Stimulated activated CD4-positive, alpha-beta T cell treated with anti-CD3 and anti-CD28 coated beads, Interleukin-1b, Interleukin-23, amount 100 ng/mL, for 24 hours (primary cell): ENCODE measurements around the gene CPXM1.
"Not testable (repeated sequence)": the region's sequence is repeated elsewhere in the genome, so short reads cannot be mapped to it uniquely, and the experiment has no call there.

Source experiments
- DNase-seq, 4 experiments: peaks; one replicate each; pipeline ENCODE4 v3.0.0-alpha.2; 2020; ENCODE audit warnings: low read depth in 4 of 4, low spot score in 1 of 4

Gene CPXM1

DNA sequence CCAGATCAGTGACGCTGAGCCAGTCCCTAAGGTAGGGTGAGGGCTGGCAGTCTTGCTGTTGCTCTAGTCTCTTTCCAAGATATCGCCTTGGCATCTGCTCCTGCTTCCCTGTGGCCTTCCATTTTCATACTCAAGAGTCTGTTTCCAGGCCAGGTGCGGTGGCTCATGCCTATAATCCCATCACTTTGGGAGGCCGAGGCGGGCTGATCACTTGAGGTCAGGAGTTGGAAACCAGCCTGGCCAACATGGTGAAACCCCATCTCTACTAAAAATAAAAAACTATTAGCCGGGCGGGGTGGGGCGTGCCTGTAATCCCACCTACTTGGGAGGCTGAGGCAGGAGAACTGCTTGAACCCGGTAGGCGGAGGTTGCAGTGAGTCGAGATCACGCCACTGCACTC is 30.3 kb downstream of the CPXM1 start:
- DNase-seq: not testable (repeated sequence)

DNA sequence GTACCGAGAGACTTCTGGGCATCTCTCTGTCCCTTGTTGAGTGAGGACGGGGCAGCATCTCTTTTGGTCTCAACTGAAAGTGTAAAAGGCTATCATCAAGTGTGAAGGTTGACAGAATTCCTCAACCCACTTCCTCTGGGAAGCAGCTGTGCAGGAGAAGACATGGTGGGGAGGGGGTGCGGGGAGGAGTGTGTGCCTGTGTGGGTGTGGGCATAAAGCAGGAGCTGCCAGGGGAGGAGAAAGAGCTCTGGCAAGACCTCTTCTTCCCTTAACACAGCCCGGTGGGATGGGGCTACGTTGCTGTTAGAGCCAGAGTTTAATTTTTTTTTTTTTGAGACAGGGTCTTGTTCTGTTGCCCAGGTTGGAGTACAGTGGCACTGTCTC is 31.8 kb downstream of the CPXM1 start:
- no peak for DNase-seq

DNA sequence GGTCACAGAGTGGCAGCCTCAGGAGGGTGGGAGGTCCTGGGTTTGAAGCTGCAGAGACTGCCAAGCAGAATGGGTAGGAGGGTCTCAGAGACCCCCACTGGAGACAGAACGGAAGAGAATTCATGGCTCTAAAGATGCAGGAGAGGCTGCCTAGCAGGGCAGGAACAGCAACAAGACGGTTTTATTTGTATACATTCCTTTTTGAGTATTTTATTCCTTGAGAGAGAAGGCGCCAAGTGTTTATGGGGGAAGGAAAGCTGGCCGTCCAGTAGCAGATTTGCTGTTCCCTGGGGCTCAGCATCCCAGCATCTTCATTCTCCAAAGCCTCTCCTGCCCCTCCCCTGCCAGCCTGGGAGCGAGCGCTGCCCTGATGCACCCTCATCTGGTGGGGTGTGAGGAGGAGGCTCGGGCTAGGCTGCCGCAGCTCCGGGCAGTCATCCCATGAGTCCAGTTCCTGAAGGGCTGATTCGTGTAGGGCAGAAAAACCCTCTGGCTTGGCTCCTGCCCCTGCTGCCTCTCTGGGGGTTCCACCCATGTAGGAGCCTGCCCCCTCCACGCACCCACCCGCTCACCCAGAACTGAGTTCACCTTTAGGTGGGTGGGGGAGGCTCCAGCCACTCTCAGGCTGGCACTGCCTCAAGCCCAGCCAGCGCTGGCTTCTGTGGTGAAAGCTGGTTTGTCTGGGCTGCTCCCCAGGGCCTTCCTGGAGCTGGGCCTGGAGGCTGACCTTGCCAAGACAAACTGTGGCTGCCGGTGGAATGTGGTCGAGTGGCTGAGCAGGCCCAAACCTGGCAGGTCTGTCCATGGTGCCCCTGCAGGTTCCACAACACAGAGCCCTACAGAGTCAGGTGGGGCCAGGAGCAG is 32.4 kb downstream of the CPXM1 start:
- DNase-seq: no peak

DNA sequence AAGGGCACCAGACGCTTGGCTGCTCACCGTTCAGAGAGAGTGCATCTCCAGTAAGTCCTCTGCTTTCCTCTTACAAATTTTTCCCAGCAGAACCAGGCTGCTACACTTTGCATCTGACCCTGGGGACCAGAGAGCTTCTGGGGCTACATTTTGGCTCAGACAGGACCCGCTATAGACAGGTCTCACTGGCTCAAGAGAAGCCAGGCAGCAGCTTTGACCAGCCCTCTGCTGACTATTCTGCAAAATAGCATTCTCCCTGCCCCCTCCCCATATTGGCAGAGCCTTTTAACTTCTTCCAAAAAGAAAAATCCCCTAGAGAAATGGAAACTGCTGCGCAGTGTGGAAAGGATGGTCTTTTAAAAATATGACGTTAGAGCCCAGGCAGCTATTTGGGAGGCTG is 37.2 kb downstream of the CPXM1 start:
- DNase-seq: no peak

DNA sequence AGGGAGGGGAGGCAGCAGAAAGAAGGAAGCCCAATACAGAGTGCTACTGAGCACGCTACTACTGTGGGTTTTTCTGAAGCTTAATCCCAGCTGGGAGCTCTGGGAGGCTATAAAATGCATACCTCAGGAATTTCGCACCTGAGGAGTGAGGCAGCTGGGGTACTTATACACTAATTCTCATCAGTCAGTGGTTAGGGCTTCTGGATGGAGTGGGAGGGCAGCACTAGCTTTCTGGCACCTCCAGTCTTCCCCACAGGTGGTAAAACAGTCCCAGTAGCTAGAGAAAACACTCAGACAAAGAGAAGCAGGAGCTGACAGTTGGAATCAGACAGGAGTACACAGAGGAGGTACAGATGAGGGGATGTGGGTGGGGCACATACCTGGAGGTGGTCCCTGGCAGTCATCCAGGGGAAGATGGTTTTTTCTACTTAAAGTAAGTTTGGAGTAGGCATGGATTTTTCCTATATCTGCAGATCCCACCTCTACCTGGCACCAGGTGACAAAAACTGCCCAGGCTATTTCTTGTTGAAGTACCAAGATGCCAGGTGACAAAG is 37.8 kb downstream of the CPXM1 start:
- DNase-seq: no peak

DNA sequence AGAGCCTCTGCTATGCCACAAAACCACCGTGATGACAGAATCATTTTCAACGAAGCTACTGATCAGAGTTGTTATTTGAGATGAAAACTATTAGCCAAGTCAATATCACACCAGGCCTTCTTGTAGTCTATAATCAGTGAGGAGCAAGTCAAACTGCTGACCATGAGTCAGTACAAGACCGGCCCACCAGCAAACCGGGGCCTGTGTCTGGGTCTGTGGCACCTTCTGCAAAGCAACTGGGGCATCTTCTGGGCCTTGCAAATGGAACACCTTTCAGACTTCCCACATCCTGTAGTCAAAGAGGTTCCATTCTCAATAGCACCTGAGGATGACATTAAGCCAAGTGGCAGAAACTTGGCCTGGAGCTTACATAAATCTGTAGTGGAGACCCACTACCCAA is 38.5 kb downstream of the CPXM1 start:
- DNase-seq: no peak

DNA sequence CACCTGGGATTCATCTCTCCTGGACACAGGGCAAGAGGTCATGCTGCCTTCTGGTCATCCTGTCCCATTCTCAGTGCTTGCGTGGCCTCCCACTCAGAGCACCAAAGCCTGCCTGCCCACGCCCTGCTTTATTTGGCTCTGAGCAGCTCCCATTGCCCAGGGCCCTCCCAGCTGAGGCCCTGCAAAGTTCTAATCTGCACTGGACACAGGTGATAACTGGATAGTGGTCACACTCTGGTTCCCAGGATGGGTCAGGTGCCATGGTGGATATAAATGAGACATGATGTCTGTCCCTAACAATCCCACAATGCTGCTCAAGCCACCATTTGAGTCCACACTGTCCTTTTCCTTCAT is 39.5 kb downstream of the CPXM1 start:
- no peak for DNase-seq

DNA sequence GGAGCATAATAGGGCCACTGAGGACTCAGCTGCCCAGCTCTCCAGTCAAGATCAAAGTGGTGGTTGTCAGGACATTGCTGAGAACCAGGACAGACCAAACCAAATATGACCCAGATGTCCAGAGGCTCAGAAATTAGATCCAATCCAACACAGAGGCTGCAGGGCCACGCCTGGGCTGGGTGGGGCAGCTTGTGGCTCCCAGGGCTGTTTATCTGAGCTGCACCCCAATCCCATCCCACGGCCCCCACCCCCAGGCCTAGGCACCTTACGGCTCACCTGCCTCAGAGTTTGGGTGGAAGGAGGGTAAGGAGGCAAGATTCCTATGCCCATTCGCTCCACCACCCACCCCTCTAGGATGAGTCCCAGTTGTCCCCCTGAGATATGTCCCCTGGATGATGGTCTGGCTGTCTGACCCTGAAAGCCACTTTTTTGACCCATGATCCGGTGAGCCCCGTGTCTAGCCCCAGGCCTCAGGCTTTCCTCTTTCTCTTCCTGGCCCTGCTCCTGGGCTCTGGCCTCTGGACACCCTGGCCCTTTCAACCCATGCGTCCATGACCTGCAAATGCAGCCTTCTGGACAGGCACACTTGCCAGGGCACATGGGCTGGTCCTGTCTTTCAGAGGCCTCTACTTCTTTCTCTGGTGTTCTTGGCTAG is 40.0 kb downstream of the CPXM1 start:
- no peak for DNase-seq

DNA sequence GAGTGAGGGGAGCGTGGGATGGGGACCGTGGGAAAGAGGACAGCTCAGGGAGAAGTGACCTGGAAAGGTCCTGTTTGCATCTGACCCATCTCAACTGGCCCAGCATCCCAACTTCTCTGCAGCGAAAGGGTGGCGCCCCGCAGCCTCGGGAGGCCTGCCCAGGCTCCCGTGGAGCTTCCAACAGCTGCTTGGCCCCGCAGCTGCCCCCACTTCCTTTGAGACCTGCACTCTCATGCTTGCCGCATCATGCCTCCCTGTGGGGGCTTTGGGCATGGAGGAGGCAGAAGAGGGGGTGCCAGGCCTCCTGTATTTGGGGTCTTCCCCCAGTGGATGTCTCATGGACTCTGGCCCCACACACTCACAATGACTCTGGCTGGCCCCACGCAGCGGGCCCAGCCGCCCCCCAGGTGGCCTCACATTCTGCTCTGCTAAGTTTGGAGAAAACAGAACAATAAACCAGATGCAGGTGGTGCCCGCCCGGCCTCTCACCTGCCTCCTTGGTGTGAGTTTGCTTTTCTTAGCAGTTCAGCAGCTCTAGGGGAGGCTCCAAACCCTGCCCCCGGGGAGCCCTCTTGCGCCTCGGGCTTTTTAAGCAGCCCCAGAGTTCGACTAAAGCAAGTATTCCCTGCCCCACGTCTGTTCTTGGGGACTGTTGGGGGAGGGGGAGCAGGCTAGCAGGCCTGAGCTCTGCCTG is 40.7 kb downstream of the CPXM1 start:
- no peak for DNase-seq

DNA sequence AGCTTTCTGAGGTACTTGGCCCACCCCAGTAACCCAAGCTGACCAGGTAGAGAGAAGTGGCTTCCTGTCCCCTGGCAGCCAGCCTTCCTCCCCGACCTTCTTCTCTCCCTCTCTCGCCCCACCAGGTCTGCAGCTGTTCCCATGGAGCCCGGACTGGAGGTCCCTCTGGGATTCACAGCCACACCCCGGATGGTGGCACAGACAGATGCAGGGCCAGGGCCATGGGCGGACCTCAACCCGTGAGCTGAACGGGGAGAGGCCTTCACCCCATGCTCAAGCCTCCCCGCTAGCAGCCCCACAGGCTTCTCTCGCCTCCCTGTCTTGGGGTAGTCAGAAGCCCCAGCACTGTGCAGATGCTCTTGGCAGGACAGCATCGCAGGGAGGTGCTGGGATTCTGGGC is 41.3 kb downstream of the CPXM1 start:
- DNase-seq: no peak

DNA sequence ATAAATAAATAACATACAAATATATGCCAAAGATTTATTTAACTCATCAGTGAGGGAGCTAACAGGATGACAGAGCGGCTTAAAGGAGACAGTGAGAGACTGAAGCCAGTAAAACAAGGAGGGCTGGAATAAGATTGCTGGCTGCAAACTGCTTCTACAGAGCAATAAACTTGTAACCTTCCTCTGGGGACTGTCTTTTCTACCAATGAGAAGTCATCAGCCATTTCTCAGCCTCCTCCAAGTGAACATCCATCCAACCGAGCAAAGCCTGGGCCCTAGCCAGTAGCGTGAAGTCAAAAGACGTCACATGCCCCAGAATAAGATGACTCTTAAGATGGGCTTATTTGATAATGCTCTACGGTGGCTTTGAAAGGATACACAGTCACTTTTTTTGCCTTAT is 42.5 kb downstream of the CPXM1 start:
- DNase-seq: no peak

DNA sequence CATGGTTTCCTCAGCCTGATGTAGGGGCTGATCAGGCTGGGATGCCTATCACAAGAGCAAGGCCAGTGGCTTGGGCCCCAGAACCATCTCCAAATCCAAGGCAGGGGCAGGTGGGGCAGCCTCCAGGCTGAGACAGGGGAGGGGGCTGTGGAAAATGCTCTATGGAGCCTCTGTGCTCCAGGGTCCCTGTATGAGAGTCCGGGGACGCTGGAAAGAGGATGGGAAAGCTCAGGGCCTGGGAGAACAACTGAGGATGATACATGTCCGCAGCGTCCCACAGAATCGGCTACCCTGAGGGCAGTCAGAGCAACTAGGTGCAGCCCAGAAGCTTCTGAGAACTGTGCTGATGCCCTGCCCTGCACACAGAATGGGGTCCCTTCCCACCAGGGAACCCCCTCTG is 43.4 kb downstream of the CPXM1 start:
- no peak for DNase-seq

DNA sequence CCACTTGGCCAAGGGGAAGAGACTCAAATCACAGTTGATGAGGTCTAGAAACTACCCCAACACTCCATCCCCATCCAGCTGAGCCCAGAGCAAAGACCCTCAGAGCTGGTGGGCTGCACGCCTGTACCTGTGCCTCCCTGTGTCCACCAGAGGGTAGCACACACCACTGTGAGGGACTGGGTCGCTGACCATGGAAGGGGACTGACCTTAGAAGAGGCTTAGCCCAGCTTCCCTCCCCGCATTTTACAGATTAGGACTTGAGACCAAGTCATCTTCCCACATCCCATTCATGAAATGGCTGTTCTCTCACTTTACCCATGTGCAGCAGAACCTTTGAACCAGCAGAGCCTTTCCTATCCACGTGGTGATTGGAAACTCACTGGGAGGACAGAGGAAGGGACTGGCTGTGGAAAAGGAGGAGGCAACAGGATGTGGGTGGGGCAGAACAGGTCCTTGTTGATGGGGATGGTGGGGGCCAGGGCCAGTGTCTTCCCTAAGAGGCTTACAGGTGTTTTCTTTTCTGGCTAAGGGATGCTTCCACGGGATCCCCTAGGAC is 44.3 kb downstream of the CPXM1 start:
- no peak for DNase-seq

DNA sequence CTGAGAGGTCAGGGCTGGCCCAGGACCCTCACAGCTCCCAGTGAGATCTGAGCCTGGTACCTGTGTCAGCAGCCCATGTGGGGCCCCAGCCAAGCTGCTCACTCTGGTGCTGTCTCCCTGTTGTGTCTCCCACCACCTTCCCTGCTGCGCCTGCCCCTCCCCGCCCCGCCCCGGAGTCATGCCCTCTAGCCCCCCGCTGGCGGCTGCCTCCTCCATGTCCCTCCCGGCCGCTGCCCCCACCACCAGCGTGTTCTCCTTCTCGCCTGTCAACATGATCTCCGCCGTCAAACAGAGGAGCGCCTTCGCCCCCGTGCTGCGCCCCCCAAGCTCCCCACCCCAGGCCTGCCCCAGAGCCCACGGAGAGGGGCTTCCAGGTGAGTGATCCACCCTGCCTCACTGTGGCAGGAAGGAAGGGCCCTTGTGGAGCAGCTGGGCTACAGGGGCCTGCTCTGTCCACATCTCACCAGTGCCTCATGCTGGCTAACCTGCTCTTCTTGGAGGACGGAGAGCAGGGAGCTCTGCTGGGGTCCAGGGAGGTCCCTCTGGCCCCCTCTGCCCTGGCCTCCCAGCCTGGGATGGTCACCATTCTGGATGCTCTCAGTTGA is 44.9 kb downstream of the CPXM1 start:
- no peak for DNase-seq

DNA sequence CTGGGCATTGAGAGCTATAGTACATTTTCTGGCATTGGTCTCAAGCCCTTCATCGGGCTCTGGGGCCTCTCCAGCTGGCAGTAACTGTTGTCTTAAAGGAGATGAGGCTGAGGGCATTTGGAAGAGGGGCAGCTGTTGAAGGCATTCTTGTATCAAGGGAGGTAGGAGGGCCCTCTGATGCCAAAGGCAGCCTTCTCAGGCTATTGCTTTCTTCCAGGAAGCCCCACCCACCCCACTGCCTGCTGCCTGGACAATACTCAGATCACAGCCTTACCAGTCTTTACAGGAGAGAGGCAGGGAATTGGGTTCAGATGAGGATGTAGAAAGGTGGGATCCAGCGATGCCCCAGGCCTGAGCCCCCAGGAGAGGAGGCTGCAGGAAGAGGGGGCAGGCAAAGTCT is 46.0 kb downstream of the CPXM1 start:
- no peak for DNase-seq

DNA sequence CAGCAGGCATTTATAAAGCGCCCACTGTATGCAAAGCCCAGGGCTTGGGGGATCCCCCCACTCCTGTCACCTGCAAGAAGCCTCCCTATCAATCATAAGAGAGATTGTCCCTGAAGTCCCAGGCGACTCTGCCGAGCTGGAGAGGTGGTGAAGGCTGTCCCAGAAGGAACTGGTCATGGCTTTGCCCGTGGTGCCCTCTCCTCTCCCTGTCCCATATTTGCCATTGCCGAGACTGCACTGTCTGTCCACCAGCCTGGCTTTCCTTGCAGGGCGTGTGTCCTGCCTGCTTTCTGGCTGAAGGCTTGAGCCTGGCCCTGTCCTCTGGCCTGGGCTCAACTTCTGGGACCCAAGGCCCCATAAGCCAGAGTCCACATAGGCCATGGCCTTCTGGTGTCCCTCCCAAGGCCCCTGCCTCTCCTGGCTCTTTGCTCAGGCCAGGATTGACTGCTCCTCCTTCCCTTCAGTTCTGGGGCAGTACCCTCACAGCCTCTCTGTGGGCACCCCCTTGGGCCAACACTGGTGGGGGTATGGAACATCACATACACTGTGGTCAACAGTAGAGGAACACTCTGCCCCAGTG is 46.9 kb downstream of the CPXM1 start:
- no peak for DNase-seq

DNA sequence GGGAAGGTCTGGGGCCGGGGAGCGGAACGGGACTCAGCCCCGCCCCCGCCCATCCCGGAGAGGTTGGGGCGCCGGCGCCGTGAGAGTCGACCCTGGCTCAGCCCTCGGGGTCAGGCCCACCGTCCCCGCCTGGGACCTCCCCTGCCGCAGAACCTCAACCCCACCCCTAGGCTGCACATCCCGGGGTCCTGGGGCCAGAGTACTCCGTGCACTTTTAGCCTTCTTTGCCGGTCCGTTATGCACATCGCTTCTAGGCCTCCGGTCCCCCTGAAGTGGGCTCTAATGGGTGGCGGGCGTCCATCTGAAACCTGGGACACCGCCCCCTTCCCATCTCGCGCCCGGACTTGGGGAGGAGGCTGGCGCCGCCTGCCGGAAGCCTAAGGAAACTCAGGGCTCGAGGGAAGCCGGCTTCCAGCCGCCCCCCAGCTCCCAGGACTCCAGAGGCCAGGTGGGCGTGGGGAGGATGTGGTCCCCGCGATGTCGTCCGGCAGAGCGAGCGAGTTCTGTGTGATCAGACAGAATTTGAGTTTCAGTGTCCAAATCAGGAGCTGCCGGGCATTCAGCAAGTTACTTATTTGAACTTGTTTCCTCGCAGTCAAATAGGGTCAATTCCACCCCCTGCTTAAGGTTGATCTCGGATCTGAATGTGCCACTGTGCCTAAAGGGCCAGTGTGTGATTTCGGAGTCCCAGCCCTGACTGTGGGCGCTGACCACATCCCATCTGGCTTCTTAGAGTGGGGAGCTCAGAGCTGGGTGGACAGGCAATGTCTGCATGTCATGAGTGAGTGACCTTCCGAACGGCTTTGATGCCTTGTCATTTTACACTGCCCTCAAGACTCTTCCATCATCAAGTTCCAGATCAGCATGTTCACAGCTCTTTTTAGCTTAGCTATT is 47.6 kb downstream of the CPXM1 start:
- DNase-seq: peak in 1 of 4 experiments; percentile 28

DNA sequence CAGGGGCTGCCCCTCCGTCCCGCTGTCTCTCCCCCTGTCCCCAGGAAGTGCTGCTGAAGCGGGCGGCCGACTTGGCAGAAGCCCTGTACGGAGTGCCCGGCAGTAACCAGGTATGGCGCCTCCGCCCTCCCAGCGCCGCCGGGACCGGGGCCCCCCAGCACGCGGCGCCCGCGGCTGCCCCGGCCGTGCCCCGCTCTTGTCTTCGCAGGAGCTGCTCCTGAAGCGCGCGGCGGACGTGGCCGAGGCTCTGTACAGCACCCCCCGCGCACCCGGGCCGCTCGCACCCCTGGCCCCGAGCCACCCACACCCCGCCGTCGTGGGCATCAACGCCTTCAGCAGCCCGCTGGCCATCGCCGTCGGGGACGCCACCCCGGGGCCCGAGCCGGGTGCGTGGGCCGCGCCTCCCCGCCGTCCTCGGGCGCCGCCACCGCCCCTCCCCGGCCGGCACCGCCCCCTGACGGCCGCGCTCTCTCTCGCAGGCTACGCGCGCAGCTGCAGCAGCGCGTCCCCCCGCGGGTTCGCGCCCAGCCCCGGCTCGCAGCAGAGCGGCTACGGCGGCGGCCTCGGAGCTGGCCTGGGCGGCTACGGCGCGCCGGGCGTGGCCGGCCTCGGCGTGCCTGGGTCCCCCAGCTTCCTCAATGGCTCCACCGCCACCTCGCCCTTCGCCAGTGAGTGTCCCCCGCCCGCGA is 48.4 kb downstream of the CPXM1 start:
- DNase-seq: peak in 2 of 4 experiments; percentile 36 to 39

DNA sequence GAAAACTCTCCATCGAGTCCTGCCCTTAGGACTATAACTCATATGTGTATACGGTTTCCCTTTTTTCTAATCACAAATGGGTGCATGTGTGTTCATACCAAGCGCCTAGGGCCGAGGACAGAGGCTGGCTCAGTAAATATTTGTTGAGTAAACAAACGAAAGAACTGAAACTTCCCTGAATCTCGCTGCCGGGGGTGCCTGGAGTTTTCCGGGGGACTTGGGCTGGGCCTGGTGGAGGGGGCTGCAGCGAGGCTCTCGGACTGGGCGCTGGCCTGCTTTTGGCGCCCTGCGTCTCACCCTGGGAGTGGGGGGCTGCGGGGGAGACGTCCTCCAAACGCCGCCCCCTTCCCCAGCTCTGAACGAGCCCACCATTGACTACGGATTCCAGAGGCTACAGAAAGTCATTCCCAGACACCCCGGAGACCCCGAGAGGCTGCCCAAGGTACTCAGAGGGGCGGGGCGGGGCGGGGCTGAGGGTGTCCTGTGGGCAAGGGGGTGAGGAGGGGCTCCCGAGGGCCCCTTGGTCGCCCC is 49.0 kb downstream of the CPXM1 start:
- DNase-seq: no peak
